ENCODE measurements around the gene TMEM187.

Gene TMEM187

GRCh38 chrX:154018518-154019060 lies 46.0 kb downstream of the TMEM187 start:
- peak overlapping the region; percentile 90 for H3K27ac ChIP-seq (ENCODE audit: low read length)
- H3K4me2 ChIP-seq (ENCODE audit: insufficient read depth, low read length): peak overlapping the region; percentile 92
- DNase-seq: peak; percentile 23
- H3K36me3 ChIP-seq (ENCODE audit: insufficient read depth, low read length): peaks cover 43% of the 10 kb centered on the region
- peaks cover 47% of the 10 kb centered on the region for H3K79me2 ChIP-seq (ENCODE audit: insufficient read depth, low read length)
- H2AFZ ChIP-seq (ENCODE audit: low read depth, low read length): peak overlapping the region; percentile 81
- no peaks in the 10 kb centered on the region for H4K20me1 ChIP-seq (ENCODE audit: insufficient read depth, low read length)
- H3K9me3 ChIP-seq (ENCODE audit: insufficient read depth, low read length, severe bottlenecking): no peaks in the 10 kb centered on the region
- peaks cover 31% of the 10 kb centered on the region for H3K4me1 ChIP-seq (ENCODE audit: insufficient read depth, low read length)
- peak; percentile 2; the same call in 1 of the 3 replicates for ATAC-seq (ENCODE audit: insufficient read depth, low read depth)
- H3K27me3 ChIP-seq (ENCODE audit: insufficient read depth, low read length, poor library complexity): no peaks in the 10 kb centered on the region
- peak overlapping the region; percentile 71 to 86 for H3K4me3 ChIP-seq (ENCODE audit: low read depth in 1 of 2, low read length in 2 of 2)
- peak overlapping the region; percentile 94 for H3K9ac ChIP-seq (ENCODE audit: low read depth, low read length)
- TF ChIP-seq EZH2 (IDR thresholded peaks at IDR 0.05; ENCODE audit: borderline replicate concordance, low read depth, low read length, severe bottlenecking) (no peak), CTCF (IDR thresholded peaks at IDR 0.05; ENCODE audit: borderline replicate concordance, extremely low read depth, low read length, poor library complexity, severe bottlenecking) (no peak)

- peak; percentile 37 for DNase-seq
- TF ChIP-seq EZH2 (IDR thresholded peaks at IDR 0.05; ENCODE audit: borderline replicate concordance, low read depth, low read length, severe bottlenecking): no peak
- TF ChIP-seq CTCF (IDR thresholded peaks at IDR 0.05; ENCODE audit: borderline replicate concordance, extremely low read depth, low read length, poor library complexity, severe bottlenecking): no peak
- no peaks in the 10 kb centered on the region for H4K20me1 ChIP-seq (ENCODE audit: insufficient read depth, low read length)
- no peaks in the 10 kb centered on the region for H3K9me3 ChIP-seq (ENCODE audit: insufficient read depth, low read length, severe bottlenecking)
- H3K27me3 ChIP-seq (ENCODE audit: insufficient read depth, low read length, poor library complexity): no peaks in the 10 kb centered on the region
- H3K4me2 ChIP-seq (ENCODE audit: insufficient read depth, low read length): peak overlapping the region; percentile 92
- H3K4me3 ChIP-seq (ENCODE audit: low read depth in 1 of 2, low read length in 2 of 2): peak overlapping the region; percentile 71 to 86
- H2AFZ ChIP-seq (ENCODE audit: low read depth, low read length): peak overlapping the region; percentile 81
- peaks cover 31% of the 10 kb centered on the region for H3K4me1 ChIP-seq (ENCODE audit: insufficient read depth, low read length)
- peak overlapping the region; percentile 90 for H3K27ac ChIP-seq (ENCODE audit: low read length)
- peaks cover 47% of the 10 kb centered on the region for H3K79me2 ChIP-seq (ENCODE audit: insufficient read depth, low read length)
- H3K9ac ChIP-seq (ENCODE audit: low read depth, low read length): peak overlapping the region; percentile 94
- peaks cover 39% of the 10 kb centered on the region for H3K36me3 ChIP-seq (ENCODE audit: insufficient read depth, low read length)
- peak; percentile 50 for ATAC-seq (ENCODE audit: insufficient read depth, low read depth)
Measured at GRCh38 chrX:154019061-154019621, 46.6 kb downstream of the TMEM187 start.

GRCh38 chrX:154019633-154020528 lies 47.3 kb downstream of the TMEM187 start, which contains the start of gene IRAK1:
IRAK1 (minus strand) TSS chrX:154019902; CDS start chrX:154019812, 90 bp downstream.
- peaks cover 38% of the 10 kb centered on the region for H3K36me3 ChIP-seq (ENCODE audit: insufficient read depth, low read length)
- no peak for TF ChIP-seq EZH2 (IDR thresholded peaks at IDR 0.05; ENCODE audit: borderline replicate concordance, low read depth, low read length, severe bottlenecking)
- peak; percentile 8 for TF ChIP-seq CTCF (IDR thresholded peaks at IDR 0.05; ENCODE audit: borderline replicate concordance, extremely low read depth, low read length, poor library complexity, severe bottlenecking)
- peak; percentile 54 for DNase-seq
- peak within 1 kb of the TSS; percentile 81 for H2AFZ ChIP-seq (ENCODE audit: low read depth, low read length)
- no peaks in the 10 kb centered on the region for H3K27me3 ChIP-seq (ENCODE audit: insufficient read depth, low read length, poor library complexity)
- ATAC-seq (ENCODE audit: insufficient read depth, low read depth): peak; percentile 68
- peak within 1 kb of the TSS; percentile 92 for H3K4me2 ChIP-seq (ENCODE audit: insufficient read depth, low read length)
- peaks cover 47% of the 10 kb centered on the region for H3K79me2 ChIP-seq (ENCODE audit: insufficient read depth, low read length)
- peak within 1 kb of the TSS; percentile 94 for H3K9ac ChIP-seq (ENCODE audit: low read depth, low read length)
- H3K4me3 ChIP-seq (ENCODE audit: low read depth in 1 of 2, low read length in 2 of 2): peak within 1 kb of the TSS; percentile 71 to 86
- H3K9me3 ChIP-seq (ENCODE audit: insufficient read depth, low read length, severe bottlenecking): no peaks in the 10 kb centered on the region
- peaks cover 31% of the 10 kb centered on the region for H3K4me1 ChIP-seq (ENCODE audit: insufficient read depth, low read length)
- H3K27ac ChIP-seq (ENCODE audit: low read length): peak within 1 kb of the TSS; percentile 91
- H4K20me1 ChIP-seq (ENCODE audit: insufficient read depth, low read length): no peaks in the 10 kb centered on the region

Measured in DND-41 (cell line).